ENCODE measurements around the gene FKBP1A. TPM values are rescaled to one million over a fixed set of nuclear protein-coding genes. Genes with fewer than 3 reads are reported as not detected.

Gene FKBP1A
- total and polyA plus RNA-seq, 10 of the 15 experiments (the other 5 are each of a cell fraction or from before 2014, with no cell fraction given) = 103 to 687 (median 254) TPM

DNA sequence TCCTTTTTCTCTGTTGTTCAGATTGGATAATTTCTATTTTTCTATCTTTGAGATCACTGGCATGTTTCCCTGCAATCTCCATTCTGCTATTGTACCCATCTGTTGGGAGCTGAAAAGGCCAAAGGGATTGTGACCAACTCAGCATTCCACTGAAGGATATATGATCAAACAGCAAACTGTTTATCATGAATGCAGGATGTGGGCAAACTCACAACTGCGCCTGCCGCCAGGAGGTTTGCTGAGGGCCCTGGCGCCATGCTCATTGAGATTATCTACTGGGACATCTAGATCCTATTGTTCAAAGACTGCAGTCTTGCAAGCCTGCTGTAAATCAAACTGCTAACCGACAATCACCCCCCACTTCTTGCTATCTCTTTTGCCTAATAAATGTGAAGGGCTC lies 3.8 kb upstream of the FKBP1A start:
- no peak overlapping the region for H3K4me2 ChIP-seq (ENCODE audit: control insufficient read depth, insufficient read depth)

DNA sequence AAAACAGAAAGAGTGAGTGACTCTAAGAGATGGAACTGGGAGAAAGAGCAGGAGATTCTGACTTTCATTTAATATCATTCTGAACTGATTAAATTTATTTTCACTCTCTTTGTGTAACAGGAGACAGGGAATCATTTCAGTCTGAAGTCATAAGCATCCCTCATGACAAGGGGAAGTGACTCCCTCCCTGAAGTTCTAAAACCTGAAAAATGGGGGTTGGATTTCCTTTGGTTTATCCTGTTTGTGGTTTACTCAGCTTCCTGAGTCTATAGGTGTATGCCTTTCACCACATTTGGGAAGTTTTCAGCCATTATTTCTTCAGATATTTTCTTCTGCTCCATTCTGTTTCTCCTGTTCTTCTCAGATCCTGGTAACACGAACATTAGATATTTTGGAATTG lies 3.4 kb upstream of the FKBP1A start:
- Histone ChIP-seq H3K9me3 (replicated peaks; ENCODE audit: control insufficient read depth, insufficient read depth, low read length) (no peaks in the 10 kb centered on the region), H3K36me3 (ENCODE audit: control insufficient read depth in 2 of 2, insufficient read depth in 2 of 2, low read length in 1 of 2) (no peaks in the 10 kb centered on the region), H3K4me1 (ENCODE audit: control insufficient read depth, insufficient read depth, low read length) (peaks cover 4% of the 10 kb centered on the region; the same call in 1 of the 2 replicates), H4K20me1 (ENCODE audit: control insufficient read depth, insufficient read depth) (no peaks in the 10 kb centered on the region), H3K4me3 (no peak overlapping the region), H3K27ac (ENCODE audit: control insufficient read depth, insufficient read depth) (no peak overlapping the region), H3K9ac (ENCODE audit: control insufficient read depth, insufficient read depth, low read length) (no peak overlapping the region), H3K79me2 (ENCODE audit: control insufficient read depth, insufficient read depth, low read length) (peaks cover 17% of the 10 kb centered on the region), H2AFZ (ENCODE audit: control insufficient read depth, low read depth, low read length) (no peak overlapping the region), H3K27me3 (replicated peaks in 1 of 2; ENCODE audit: control insufficient read depth in 2 of 2, insufficient read depth in 2 of 2, low read length in 1 of 2) (no peaks in the 10 kb centered on the region; a peak in 2 of 4 replicates), H3K4me2 (ENCODE audit: control insufficient read depth, insufficient read depth) (no peak overlapping the region)
- ATAC-seq (no peak), FAIRE-seq (no peak), DNase-seq (ENCODE audit: low read depth, low spot score) (no peak)
- in situ Hi-C loops (cut with MboI) (no loop called here), intact Hi-C loops (cut with micrococcal nuclease; ENCODE audit: unreplicated experiment) (loop anchor here (5.0 kb wide), 1 partner anchor 84 kb away; no protein-coding TSS in a partner anchor)
- ChIA-PET CTCF (interaction anchor here (0.5 to 4.3 kb wide), 7 partner anchors 10 to 83 kb away, joined by 3 to 16 read pairs (median 7); no protein-coding TSS in a partner anchor), POLR2A (no interaction called here), RAD21 (ENCODE audit: unreplicated experiment) (interaction anchor here (1.0 kb wide), 1 partner anchor 108 kb away, joined by 3 read pairs; no protein-coding TSS in a partner anchor), SMC1A (ENCODE audit: uncharacterized antibody, unreplicated experiment) (no interaction called here)
- 0% methylated on average over 1 of the region's 1 CpG for WGBS (ENCODE audit: insufficient coverage, insufficient replicate concordance, low lambda C conversion rate, missing lambda C conversion rate)
- no TSS peak for BruUV-seq (replicated peaks)
- TF ChIP-seq YBX1 (IDR thresholded peaks at IDR 0.05) (no peak), MYC (IDR thresholded peaks at IDR 0.05; ENCODE audit: insufficient read depth, insufficient read length, insufficient replicate concordance, low read length, severe bottlenecking) (no peak), JUND (IDR thresholded peaks at IDR 0.05; ENCODE audit: low read depth, low read length) (no peak), RAD21 (IDR thresholded peaks at IDR 0.05; ENCODE audit: insufficient read depth, low read depth, low read length) (no peak), NFYA (IDR thresholded peaks at IDR 0.05; ENCODE audit: borderline replicate concordance, low read depth, low read length) (no peak), YY1 (IDR thresholded peaks at IDR 0.05; ENCODE audit: low read depth, low read length) (no peak)
- TF ChIP-seq, protein P1, sequence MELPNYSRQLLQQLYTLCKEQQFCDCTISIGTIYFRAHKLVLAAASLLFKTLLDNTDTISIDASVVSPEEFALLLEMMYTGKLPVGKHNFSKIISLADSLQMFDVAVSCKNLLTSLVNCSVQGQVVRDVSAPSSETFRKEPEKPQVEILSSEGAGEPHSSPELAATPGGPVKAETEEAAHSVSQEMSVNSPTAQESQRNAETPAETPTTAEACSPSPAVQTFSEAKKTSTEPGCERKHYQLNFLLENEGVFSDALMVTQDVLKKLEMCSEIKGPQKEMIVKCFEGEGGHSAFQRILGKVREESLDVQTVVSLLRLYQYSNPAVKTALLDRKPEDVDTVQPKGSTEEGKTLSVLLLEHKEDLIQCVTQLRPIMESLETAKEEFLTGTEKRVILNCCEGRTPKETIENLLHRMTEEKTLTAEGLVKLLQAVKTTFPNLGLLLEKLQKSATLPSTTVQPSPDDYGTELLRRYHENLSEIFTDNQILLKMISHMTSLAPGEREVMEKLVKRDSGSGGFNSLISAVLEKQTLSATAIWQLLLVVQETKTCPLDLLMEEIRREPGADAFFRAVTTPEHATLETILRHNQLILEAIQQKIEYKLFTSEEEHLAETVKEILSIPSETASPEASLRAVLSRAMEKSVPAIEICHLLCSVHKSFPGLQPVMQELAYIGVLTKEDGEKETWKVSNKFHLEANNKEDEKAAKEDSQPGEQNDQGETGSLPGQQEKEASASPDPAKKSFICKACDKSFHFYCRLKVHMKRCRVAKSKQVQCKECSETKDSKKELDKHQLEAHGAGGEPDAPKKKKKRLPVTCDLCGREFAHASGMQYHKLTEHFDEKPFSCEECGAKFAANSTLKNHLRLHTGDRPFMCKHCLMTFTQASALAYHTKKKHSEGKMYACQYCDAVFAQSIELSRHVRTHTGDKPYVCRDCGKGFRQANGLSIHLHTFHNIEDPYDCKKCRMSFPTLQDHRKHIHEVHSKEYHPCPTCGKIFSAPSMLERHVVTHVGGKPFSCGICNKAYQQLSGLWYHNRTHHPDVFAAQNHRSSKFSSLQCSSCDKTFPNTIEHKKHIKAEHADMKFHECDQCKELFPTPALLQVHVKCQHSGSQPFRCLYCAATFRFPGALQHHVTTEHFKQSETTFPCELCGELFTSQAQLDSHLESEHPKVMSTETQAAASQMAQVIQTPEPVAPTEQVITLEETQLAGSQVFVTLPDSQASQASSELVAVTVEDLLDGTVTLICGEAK (IDR thresholded peaks at IDR 0.05; ENCODE audit: borderline replicate concordance) = no peak
- TF ChIP-seq, protein P2, sequence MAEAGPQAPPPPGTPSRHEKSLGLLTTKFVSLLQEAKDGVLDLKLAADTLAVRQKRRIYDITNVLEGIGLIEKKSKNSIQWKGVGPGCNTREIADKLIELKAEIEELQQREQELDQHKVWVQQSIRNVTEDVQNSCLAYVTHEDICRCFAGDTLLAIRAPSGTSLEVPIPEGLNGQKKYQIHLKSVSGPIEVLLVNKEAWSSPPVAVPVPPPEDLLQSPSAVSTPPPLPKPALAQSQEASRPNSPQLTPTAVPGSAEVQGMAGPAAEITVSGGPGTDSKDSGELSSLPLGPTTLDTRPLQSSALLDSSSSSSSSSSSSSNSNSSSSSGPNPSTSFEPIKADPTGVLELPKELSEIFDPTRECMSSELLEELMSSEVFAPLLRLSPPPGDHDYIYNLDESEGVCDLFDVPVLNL (IDR thresholded peaks at IDR 0.05; ENCODE audit: low read depth, low read length) = no peak
- TF ChIP-seq, protein P3, sequence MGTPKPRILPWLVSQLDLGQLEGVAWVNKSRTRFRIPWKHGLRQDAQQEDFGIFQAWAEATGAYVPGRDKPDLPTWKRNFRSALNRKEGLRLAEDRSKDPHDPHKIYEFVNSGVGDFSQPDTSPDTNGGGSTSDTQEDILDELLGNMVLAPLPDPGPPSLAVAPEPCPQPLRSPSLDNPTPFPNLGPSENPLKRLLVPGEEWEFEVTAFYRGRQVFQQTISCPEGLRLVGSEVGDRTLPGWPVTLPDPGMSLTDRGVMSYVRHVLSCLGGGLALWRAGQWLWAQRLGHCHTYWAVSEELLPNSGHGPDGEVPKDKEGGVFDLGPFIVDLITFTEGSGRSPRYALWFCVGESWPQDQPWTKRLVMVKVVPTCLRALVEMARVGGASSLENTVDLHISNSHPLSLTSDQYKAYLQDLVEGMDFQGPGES (IDR thresholded peaks at IDR 0.05) = no peak

More for the DNA sequence above, 3.8 kb upstream of the FKBP1A start:
- no TSS peak for BruUV-seq (replicated peaks)
- Histone ChIP-seq H3K27ac (ENCODE audit: control insufficient read depth, insufficient read depth) (no peak overlapping the region), H4K20me1 (ENCODE audit: control insufficient read depth, insufficient read depth) (no peaks in the 10 kb centered on the region), H3K4me1 (ENCODE audit: control insufficient read depth, insufficient read depth, low read length) (peaks cover 4% of the 10 kb centered on the region; the same call in 1 of the 2 replicates), H3K4me3 (no peak overlapping the region), H3K9me3 (replicated peaks; ENCODE audit: control insufficient read depth, insufficient read depth, low read length) (no peaks in the 10 kb centered on the region), H3K79me2 (ENCODE audit: control insufficient read depth, insufficient read depth, low read length) (peaks cover 12% of the 10 kb centered on the region), H2AFZ (ENCODE audit: control insufficient read depth, low read depth, low read length) (no peak overlapping the region), H3K36me3 (ENCODE audit: control insufficient read depth in 2 of 2, insufficient read depth in 2 of 2, low read length in 1 of 2) (no peaks in the 10 kb centered on the region), H3K9ac (ENCODE audit: control insufficient read depth, insufficient read depth, low read length) (no peak overlapping the region), H3K27me3 (replicated peaks in 1 of 2; ENCODE audit: control insufficient read depth in 2 of 2, insufficient read depth in 2 of 2, low read length in 1 of 2) (no peaks in the 10 kb centered on the region; a peak in 2 of 4 replicates)
- ChIA-PET SMC1A (ENCODE audit: uncharacterized antibody, unreplicated experiment) (interaction anchor here (1.2 kb wide), 2 partner anchors 67 to 84 kb away, joined by 5 read pairs; partner anchors contain the start of gene SDCBP2), RAD21 (ENCODE audit: unreplicated experiment) (interaction anchor here (1.0 to 2.1 kb wide), 3 partner anchors 20 to 107 kb away, joined by 3 to 8 read pairs (median 3); no protein-coding TSS in a partner anchor), POLR2A (no interaction called here), CTCF (interaction anchor here (1.1 to 4.3 kb wide), 8 partner anchors 10 to 84 kb away, joined by 3 to 16 read pairs (median 8); no protein-coding TSS in a partner anchor)
- ATAC-seq = no peak
- intact Hi-C loops (cut with micrococcal nuclease; ENCODE audit: unreplicated experiment) (loop anchor here (5.0 kb wide), 1 partner anchor 84 kb away; no protein-coding TSS in a partner anchor), in situ Hi-C loops (cut with MboI) (no loop called here)
- no peak for FAIRE-seq
- TF ChIP-seq CHD4 (IDR thresholded peaks at IDR 0.05) = no peak
- TF ChIP-seq KLF5 (IDR thresholded peaks at IDR 0.05; ENCODE audit: partially characterized antibody) = no peak
- TF ChIP-seq IKZF2 (IDR thresholded peaks at IDR 0.05) = no peak
- WGBS (ENCODE audit: insufficient coverage, insufficient replicate concordance, low lambda C conversion rate, missing lambda C conversion rate) = 56% methylated on average over 4 of the region's 4 CpGs
- no peak for DNase-seq (ENCODE audit: low read depth, low spot score)

Measured in GM12878 (cell line).